GM19035 (cell line): ENCODE results near the gene GALNT6.
"Not testable (repeated sequence)": the region's sequence is repeated elsewhere in the genome, so short reads cannot be mapped to it uniquely, and the experiment has no call there.

ENCODE experiments used
- ATAC-seq: cut with Tn5 transposase; IDR thresholded peaks from one replicate; pipeline ENCODE4 v1.9.1; 2021; ENCODE audit not compliant: unreplicated experiment

The GALNT6 gene

GRCh38 chr12:51360315-51360714 lies 30.9 kb downstream of the GALNT6 start:
- no peak for ATAC-seq

- ATAC-seq, result no peak
These were observed 31.4 kb downstream of the GALNT6 start for GRCh38 chr12:51359851-51360250.

- ATAC-seq, result no peak
These were observed 32.7 kb downstream of the GALNT6 start for GRCh38 chr12:51358496-51358895.

GRCh38 chr12:51357374-51358047 lies 33.7 kb downstream of the GALNT6 start:
- ATAC-seq, result no peak

- ATAC-seq, result no peak
These were observed 39.2 kb downstream of the GALNT6 start for GRCh38 chr12:51351913-51352532.

- ATAC-seq, result no peak
These were observed 42.2 kb downstream of the GALNT6 start for GRCh38 chr12:51349026-51349425.

- no peak for ATAC-seq
These were observed 43.1 kb downstream of the GALNT6 start for GRCh38 chr12:51348116-51348515.

GRCh38 chr12:51346581-51346980 lies 44.6 kb downstream of the GALNT6 start, which contains the start of gene CELA1:
Gene CELA1, minus strand, starts transcription at chr12:51346679. Its CDS starts 41 bp downstream, at chr12:51346638.
- ATAC-seq, result no peak

GRCh38 chr12:51345681-51346080 lies 45.5 kb downstream of the GALNT6 start:
- no peak for ATAC-seq

GRCh38 chr12:51343201-51343600 lies 48.0 kb downstream of the GALNT6 start:
- ATAC-seq, result no peak

GRCh38 chr12:51342416-51342815 lies 48.8 kb downstream of the GALNT6 start:
- no peak for ATAC-seq

- no peak for ATAC-seq
These were observed 49.8 kb downstream of the GALNT6 start for GRCh38 chr12:51341251-51342007.

GRCh38 chr12:51339750-51340149 lies 51.5 kb downstream of the GALNT6 start:
- no peak for ATAC-seq

- ATAC-seq, result not testable (repeated sequence)
These were observed 53.9 kb downstream of the GALNT6 start for GRCh38 chr12:51337336-51337735.

GRCh38 chr12:51335931-51336330 lies 55.3 kb downstream of the GALNT6 start:
- no peak for ATAC-seq

- ATAC-seq, result no peak
These were observed 56.4 kb downstream of the GALNT6 start for GRCh38 chr12:51334764-51335163.

- ATAC-seq, result no peak
These were observed 57.7 kb downstream of the GALNT6 start for GRCh38 chr12:51333536-51333935.

GRCh38 chr12:51330186-51330585 lies 61.0 kb downstream of the GALNT6 start:
- no peak for ATAC-seq

GRCh38 chr12:51329742-51330141 lies 61.5 kb downstream of the GALNT6 start:
- no peak for ATAC-seq

- ATAC-seq, result no peak
These were observed 62.6 kb downstream of the GALNT6 start for GRCh38 chr12:51328587-51328986.

GRCh38 chr12:51326698-51327439 lies 64.3 kb downstream of the GALNT6 start:
- ATAC-seq, result no peak
